Colonic mucosa (tissue), 4 donors: ENCODE measurements around the gene DSG1. TPM values are rescaled to one million over a fixed set of nuclear protein-coding genes. Genes with fewer than 3 reads are reported as not detected.

Experiments
- DNase-seq: peaks from one replicate; pipeline ENCODE4 v3.0.0-alpha.2; 2020
- H3K27ac ChIP-seq: fragments of 200-600 bp; one replicate; pipeline ENCODE4 v1.8.0; 2021
- H3K27me3 ChIP-seq: fragments of 200-600 bp; one replicate; pipeline ENCODE4 v1.8.0; 2021
- H3K36me3 ChIP-seq: fragments of 200-600 bp; one replicate; pipeline ENCODE4 v1.8.0; 2021
- H3K4me1 ChIP-seq: fragments of 200-600 bp; one replicate; pipeline ENCODE4 v1.8.0; 2021; ENCODE audit warnings: mild to moderate bottlenecking
- H3K4me3 ChIP-seq: fragments of 200-600 bp; one replicate; pipeline ENCODE4 v1.8.0; 2021
- H3K9ac ChIP-seq, 2 donors: one replicate each; pipeline ENCODE4 v1.7.0; 2013; ENCODE audit warnings: control low read depth in 2 of 2, low read depth in 2 of 2, low read length in 2 of 2
- H3K9me3 ChIP-seq: fragments of 200-600 bp; one replicate; pipeline ENCODE4 v1.8.0; 2021
- intact Hi-C: fragments of 100-400 bp; cut with DNase I; formaldehyde crosslinking; loops from one replicate; pipeline ENCODE4 v1.14.1; 2022
- total RNA-seq, 2 donors: library from RNA; stranded (reverse); fragmentation: NEBNext Ultra II Directional in 1 of 2; extraction: Animal tissue kit (Norgen Biotek cat#: 25700) in 1 of 2; gene quantifications; one replicate each; pipeline ENCODE4 v1.2.1, GENCODE V29; 2021
- TF ChIP-seq, protein P1 (sequence below): fragments of 200-600 bp; IDR thresholded peaks from one replicate; pipeline ENCODE4 v1.8.0; 2022; ENCODE audit warnings: antibody characterized with exemption, mild to moderate bottlenecking
- donor health status: healthy.
- donor health status: DM: no; HTN: no; CAD: no.
- donor health status: DM: no; HTN: no; CAD: no.

The DSG1 gene
- total RNA-seq, 2 donors from 2014 or later = not detected

DNA sequence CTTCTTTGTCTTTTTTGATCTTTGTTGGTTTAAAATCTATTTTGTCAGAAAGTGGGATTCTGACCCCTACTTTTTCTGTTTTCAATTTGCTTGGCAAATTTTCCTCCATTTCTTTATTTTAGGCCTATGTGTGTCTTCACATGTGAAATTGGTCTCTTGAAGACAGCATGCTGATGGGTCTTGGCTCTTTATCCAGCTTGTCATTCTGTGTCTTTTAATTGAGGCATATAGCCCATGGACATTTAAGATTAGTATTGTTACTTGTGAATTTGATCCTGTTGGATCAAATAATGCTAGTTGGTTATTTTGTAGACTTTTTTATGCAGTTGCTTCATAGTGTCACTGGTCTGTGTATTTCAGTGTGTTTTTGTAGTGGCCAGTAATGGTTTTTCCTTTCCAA lies 26.3 kb upstream of the DSG1 start:
- H3K36me3 ChIP-seq = no peaks in the 10 kb centered on the region
- intact Hi-C loops = no loop called here
- H3K27ac ChIP-seq = no peak overlapping the region
- TF ChIP-seq, protein P1, sequence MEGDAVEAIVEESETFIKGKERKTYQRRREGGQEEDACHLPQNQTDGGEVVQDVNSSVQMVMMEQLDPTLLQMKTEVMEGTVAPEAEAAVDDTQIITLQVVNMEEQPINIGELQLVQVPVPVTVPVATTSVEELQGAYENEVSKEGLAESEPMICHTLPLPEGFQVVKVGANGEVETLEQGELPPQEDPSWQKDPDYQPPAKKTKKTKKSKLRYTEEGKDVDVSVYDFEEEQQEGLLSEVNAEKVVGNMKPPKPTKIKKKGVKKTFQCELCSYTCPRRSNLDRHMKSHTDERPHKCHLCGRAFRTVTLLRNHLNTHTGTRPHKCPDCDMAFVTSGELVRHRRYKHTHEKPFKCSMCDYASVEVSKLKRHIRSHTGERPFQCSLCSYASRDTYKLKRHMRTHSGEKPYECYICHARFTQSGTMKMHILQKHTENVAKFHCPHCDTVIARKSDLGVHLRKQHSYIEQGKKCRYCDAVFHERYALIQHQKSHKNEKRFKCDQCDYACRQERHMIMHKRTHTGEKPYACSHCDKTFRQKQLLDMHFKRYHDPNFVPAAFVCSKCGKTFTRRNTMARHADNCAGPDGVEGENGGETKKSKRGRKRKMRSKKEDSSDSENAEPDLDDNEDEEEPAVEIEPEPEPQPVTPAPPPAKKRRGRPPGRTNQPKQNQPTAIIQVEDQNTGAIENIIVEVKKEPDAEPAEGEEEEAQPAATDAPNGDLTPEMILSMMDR = no peak
- no peaks in the 10 kb centered on the region for H3K9me3 ChIP-seq
- H3K9ac ChIP-seq = no peak overlapping the region
- no peak for DNase-seq
- no peaks in the 10 kb centered on the region for H3K27me3 ChIP-seq
- H3K4me1 ChIP-seq = no peaks in the 10 kb centered on the region
- no peak overlapping the region for H3K4me3 ChIP-seq

- Histone ChIP-seq H3K9ac (no peak overlapping the region), H3K27ac (no peak overlapping the region), H3K36me3 (no peaks in the 10 kb centered on the region), H3K9me3 (no peaks in the 10 kb centered on the region), H3K27me3 (no peaks in the 10 kb centered on the region), H3K4me3 (no peak overlapping the region), H3K4me1 (no peaks in the 10 kb centered on the region)
- intact Hi-C loops = no loop called here
- TF ChIP-seq, protein P1 = no peak
- DNase-seq = no peak
Measured at GRCh38 chr18:31294199-31294747, 23.7 kb upstream of the DSG1 start.

DNA sequence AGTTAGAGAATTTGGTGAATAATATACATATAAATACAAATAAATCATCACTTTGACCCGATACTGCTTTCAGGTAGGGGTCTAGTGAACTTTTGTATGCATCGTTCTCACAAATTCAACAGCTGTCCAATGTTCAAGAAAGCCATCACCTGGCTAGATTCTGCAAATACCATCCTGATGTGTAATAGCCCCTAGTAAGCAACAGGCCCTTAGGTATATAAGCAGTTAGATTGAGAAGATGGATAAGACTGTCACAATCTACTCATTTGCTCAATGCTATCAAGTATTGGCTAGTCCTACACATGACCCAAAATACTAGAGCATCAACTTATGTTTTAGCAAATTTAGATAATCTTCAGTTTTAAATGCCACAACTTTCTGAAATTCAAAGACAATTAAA lies 20.7 kb upstream of the DSG1 start:
- H3K9me3 ChIP-seq = no peaks in the 10 kb centered on the region
- no peaks in the 10 kb centered on the region for H3K4me1 ChIP-seq
- TF ChIP-seq, protein P1 = no peak
- no peak overlapping the region for H3K27ac ChIP-seq
- intact Hi-C loops = no loop called here
- H3K9ac ChIP-seq = no peak overlapping the region
- H3K4me3 ChIP-seq = no peak overlapping the region
- H3K36me3 ChIP-seq = no peaks in the 10 kb centered on the region
- no peaks in the 10 kb centered on the region for H3K27me3 ChIP-seq
- no peak for DNase-seq

- DNase-seq = no peak
- H3K27ac ChIP-seq = no peak overlapping the region
- no peak overlapping the region for H3K4me3 ChIP-seq
- intact Hi-C loops = no loop called here
- no peaks in the 10 kb centered on the region for H3K27me3 ChIP-seq
- H3K36me3 ChIP-seq = no peaks in the 10 kb centered on the region
- no peaks in the 10 kb centered on the region for H3K4me1 ChIP-seq
- TF ChIP-seq, protein P1 = no peak
- H3K9me3 ChIP-seq = no peaks in the 10 kb centered on the region
- H3K9ac ChIP-seq = no peak overlapping the region
Measured at GRCh38 chr18:31301201-31301655, 16.7 kb upstream of the DSG1 start.

DNA sequence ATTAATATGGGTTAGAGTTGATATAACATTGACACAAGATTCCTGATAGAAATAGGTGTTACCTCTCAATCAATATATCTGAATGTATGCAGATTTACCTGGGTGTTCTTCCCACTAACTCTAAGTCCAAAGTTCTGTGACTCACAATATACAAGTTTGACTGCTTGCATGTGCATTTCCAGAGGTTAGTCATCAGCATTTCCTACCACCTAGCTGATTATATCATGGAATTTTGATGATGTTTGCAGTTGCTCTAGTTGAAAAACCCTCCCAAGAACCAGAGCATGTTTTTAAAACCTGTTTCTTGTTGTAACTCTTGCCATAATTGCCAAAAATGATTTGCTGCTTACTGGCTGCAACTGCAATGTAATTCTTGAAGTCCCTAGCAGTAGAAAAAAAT lies 15.0 kb upstream of the DSG1 start:
- H3K9ac ChIP-seq = no peak overlapping the region
- TF ChIP-seq, protein P1 = no peak
- intact Hi-C loops = no loop called here
- no peaks in the 10 kb centered on the region for H3K27me3 ChIP-seq
- DNase-seq = no peak
- no peak overlapping the region for H3K4me3 ChIP-seq
- no peaks in the 10 kb centered on the region for H3K9me3 ChIP-seq
- no peak overlapping the region for H3K27ac ChIP-seq
- no peaks in the 10 kb centered on the region for H3K4me1 ChIP-seq
- no peaks in the 10 kb centered on the region for H3K36me3 ChIP-seq
